Posterior cingulate gyrus (tissue), 11 donors: ENCODE data around the gene RPP25.

Source experiments
- DNase-seq, 10 donors: peaks; one replicate each; pipeline versions ENCODE4 v3.0.0 to v3.0.0-alpha.2; 2020 to 2021; ENCODE audit warnings: mixed read lengths in 3 of 10
- intact Hi-C: fragments of 100-400 bp; cut with DNase I; formaldehyde crosslinking; loops from one replicate; pipeline ENCODE4 v1.15.1; 2023

Gene RPP25

DNA sequence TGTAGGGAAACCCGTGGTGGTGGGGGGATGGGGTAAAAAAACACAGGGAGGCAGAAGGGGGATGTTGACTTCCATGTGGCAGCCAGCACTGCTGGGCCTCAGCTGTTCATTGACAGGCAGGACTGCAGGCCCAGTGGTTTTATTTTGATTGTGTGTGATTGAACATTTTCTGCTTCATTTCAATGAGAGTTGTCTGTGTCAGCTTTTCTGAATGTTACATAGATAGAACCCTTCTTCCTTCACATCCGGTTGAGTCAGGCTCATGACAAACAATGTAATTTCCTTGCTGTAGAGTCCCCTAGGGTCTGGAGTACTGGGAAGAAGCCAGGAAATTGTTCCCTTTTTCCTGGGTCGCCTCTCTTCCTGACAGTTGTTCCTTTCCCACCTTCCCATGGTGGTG, 8.2 kb upstream of the RPP25 start:
- intact Hi-C loops, result no loop called here

GRCh38 chr15:74963213-74963612, 6.6 kb upstream of the RPP25 start:
- DNase-seq, result no peak
- intact Hi-C loops, result no loop called here

More for the DNA sequence above, 8.2 kb upstream of the RPP25 start:
- peak in 2 of 10 donors; percentile 30 to 44 for DNase-seq

- peak in 1 of 10 donors; percentile 26 for DNase-seq
Measured at GRCh38 chr15:74962671-74963070, 6.1 kb upstream of the RPP25 start.

GRCh38 chr15:74962219-74962618, 5.6 kb upstream of the RPP25 start:
- intact Hi-C loops, result no loop called here

More at GRCh38 chr15:74962671-74963070, 6.1 kb upstream of the RPP25 start:
- intact Hi-C loops, result no loop called here

GRCh38 chr15:74961616-74962015, 5.0 kb upstream of the RPP25 start:
- peak in 2 of 10 donors; percentile 18 to 50 for DNase-seq

More at GRCh38 chr15:74962219-74962618, 5.6 kb upstream of the RPP25 start:
- no peak for DNase-seq

GRCh38 chr15:74960995-74961588, 4.5 kb upstream of the RPP25 start:
- intact Hi-C loops, result no loop called here
- DNase-seq, result no peak

More at GRCh38 chr15:74961616-74962015, 5.0 kb upstream of the RPP25 start:
- intact Hi-C loops, result no loop called here

- intact Hi-C loops, result no loop called here
- DNase-seq, result peak in 2 of 10 donors; percentile 12 to 25
Measured at GRCh38 chr15:74960286-74960685, 3.7 kb upstream of the RPP25 start.

DNA sequence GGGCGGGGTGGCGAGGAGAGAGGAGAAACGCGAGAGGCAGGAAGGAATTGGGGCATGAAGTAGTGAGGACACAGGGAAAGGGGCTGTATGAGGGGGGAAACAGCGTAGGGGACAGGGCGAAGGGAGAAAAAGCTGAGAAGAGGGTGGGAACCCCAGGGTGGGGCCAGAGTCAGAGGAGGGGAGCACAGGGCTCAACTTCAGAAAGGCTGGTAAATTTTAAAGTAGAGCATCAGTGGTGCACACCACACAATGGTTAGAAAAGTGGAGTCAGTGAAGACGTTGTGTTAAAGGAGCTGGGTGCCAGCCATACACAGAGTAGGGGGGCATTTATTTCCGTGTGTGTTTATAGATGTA, 3.0 kb upstream of the RPP25 start:
- no peak for DNase-seq
- intact Hi-C loops, result loop anchor here (10.0 kb wide), 1 partner anchor 325 kb away; no protein-coding TSS in a partner anchor

DNA sequence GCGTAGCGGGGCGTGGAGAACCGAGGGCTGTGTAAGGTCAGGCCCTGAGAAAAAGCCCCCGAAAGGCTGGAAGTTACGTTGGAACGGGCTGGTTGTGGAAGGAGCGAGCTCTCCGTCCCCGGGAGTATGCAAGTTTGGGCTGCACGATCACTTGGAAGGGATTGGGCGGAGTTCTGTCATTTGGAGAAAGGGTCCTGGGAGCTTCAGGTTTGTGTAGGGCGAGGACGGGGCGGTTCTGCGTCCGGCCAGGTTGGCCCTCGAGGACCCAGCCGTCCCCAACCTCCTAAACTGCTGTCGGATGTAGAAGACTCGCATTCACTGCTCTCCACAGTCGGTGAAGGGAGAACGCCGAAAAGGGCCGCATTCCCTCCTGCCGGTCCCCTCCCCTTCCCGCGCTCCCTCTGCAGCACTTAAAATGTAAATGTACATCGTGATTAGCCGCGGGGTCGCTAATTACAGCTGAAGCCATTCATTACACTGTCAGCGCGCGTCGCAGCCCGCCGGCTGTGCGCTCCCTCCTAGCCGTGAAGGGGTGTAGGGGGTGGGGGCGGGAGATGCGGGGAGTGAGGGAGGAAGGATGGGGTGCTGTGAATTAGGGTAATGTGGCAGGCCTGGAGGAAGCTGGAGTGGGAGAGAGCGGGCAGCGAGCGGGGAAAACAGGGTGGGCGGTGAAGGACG, 2.5 kb upstream of the RPP25 start:
- intact Hi-C loops, result loop anchor here (10.0 kb wide), 1 partner anchor 324 kb away; no protein-coding TSS in a partner anchor
- DNase-seq, result peak in 2 of 10 donors; percentile 59 to 83

DNA sequence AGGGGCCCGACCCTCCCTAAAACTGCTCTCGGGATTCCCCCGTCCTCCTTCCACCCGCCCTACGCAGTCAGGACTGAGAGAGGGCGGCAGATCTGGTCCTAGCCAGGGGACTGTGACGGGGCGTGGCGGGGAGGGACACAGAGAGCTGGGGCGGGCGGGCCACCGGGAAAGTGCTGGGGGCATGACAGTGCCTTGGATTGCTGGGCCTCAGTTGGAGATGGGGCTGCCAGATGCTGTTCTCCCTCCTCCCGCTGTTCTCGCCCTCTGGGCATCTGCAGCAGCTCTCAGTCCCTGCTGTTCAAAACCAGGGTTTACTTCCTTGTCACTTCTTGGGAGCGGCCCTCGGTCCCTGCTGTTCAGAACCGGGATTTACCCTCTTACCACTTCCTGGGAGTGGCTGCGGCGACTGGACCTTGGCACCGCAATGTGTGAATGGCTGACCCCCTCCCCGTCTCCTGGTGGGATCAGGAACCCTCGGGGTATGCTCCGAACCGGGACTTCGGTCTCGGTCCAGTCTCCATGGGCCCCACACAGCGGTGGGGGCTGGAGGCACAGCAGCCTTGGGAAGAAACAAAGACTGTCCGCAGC, 1.8 kb upstream of the RPP25 start:
- peak in 5 of 10 donors; percentile 14 to 85 (median 76) for DNase-seq
- intact Hi-C loops, result loop anchor here (10.0 kb wide), 1 partner anchor 324 kb away; no protein-coding TSS in a partner anchor

DNA sequence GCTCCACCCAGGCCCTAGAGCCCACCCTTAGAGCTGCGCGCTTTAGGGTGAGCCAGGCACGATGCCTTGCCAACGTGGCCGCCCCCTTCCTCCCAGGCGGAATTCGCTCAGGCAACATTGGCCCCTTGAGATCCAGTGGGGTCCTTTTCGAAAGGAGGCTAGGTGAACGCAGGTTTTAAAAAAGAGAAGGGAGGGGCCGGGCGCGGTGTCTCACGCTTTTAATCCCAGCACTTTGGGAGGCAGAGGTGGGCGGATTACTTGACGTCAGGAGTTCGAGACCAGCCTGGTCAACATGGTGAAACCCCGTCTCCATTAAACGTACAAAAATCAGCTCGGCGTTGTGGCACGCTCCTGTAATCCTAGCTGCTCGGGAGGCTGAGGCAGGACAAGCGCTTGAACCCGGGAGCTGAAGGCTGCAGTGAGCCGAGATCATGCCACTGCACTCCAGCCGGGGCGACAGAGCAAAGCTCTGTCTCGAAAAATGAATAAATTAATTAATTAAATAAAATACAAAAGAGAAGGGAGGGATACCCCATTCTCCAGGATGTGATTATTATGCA, 984 bp upstream of the RPP25 start:
- peak in 2 of 10 donors; percentile 56 to 62 for DNase-seq
- intact Hi-C loops, result loop anchor here (2.0 to 10.0 kb wide), 2 partner anchors 19 to 323 kb away; partner anchors contain the start of gene COX5A

DNA sequence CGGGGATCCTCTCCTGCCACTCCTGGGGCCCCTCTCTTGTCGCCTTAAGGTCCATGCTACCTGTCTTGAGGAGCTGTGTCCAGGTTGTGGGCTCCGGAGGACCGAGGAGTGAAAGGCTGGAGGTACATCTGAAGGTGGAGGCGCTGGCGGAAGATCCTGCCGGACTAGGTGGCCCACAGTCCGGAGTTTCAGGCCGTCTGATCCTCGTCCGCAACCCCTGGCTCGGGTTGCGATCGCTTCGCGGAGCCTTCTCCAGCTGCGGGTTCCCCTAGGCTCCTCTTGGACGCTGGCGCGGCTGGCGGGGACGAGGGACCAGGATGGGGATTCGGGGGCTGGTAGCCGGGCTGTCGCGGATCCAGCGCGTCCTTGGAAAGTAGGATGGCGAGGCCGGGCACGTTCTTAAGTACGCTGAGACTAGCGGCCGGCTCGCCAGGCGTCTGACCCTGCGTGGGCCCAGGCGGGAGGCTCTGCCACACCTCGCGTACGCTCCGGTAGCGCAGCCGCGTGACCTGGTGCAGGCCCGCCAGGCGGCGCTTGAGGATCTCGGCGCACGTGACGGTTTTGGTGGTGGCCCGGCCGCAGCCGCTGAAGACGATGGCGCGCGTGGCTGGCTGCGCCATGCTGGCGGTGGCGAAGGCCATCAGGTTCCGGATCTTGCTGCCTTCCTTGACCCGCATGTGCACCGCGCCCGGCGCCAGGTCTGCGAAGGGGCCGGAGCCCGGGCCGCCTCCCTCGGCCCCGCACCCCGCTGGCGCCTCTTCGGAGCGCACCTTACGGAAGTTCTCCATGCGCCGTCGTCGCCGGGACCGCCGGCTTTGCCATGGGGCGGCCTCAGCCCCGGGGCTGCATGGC, 550 bp downstream of the RPP25 start:
- intact Hi-C loops, result loop anchor here (1.0 to 10.0 kb wide), 3 partner anchors 17 to 321 kb away; partner anchors contain the start of gene COX5A
- peak; percentile 51 to 95 (median 66) for DNase-seq

GRCh38 chr15:74955017-74955416, 1.6 kb downstream of the RPP25 start:
- peak in 1 of 10 donors; percentile 64 for DNase-seq
- intact Hi-C loops, result loop anchor here (10.0 kb wide), 1 partner anchor 320 kb away; no protein-coding TSS in a partner anchor

DNA sequence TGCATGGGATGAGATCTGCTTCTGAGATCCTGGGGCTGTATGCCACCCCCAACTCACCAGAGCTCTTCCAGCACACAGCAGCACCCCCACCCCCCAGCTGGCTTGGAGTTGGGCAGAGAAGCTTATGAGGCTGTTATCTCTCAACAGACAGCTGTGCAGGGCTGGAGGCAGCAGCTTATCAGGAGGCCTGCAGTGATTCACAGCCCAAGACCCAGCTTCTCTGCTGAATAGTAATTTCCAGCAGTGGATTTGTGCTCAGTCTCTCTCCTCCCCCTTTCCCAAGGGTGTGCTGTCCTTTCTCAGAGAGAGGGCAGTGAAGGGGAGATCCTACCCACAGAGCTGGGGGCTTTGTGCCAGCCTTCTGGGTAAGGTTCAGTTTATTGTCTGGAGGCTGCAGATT, 2.1 kb downstream of the RPP25 start:
- intact Hi-C loops, result loop anchor here (10.0 kb wide), 1 partner anchor 320 kb away; no protein-coding TSS in a partner anchor

GRCh38 chr15:74951006-74951405, 5.6 kb downstream of the RPP25 start:
- intact Hi-C loops, result loop anchor here (10.0 kb wide), 1 partner anchor 316 kb away; no protein-coding TSS in a partner anchor
- DNase-seq, result peak in 2 of 10 donors; percentile 31 to 42

More for the DNA sequence above, 2.1 kb downstream of the RPP25 start:
- peak in 3 of 10 donors; percentile 24 to 80 (median 56) for DNase-seq

DNA sequence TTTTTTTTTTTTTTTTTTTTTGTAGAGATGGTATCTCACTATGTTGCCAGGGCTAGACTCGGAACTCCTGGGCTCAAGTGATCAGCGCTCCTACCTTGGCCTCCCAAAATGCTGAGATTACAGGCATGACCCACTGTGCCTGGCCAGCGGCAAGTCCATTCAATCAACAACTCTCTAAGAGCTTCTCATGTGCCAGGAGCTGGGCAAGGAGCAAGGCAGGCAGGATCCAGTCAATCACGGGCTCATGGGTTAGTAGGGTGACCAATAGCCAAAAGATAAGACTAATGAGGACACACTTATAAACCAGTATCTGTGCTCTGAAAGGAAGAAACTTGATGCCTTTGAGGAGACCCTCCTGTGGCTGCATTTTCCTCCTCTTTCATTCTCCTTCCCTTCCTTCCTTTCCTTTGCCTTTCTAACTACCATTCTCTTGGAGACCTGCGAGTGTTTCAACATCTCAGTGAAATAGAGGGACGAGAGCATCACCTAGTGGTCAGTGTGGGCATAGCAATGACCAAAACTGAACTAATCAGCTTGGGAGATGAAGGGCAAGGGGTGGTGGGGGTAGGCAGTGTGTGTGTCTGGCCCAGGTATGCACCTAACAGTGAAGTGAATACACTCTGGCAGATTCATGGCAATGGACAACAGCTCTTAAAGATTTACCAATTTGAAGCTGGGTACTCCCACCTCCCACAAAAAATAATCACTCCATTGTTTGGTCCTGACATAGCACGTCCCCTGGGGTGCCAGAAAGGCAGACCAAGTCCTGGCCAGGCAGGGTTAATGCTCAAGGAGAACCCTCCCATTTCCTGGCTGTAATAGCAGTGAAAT, 6.3 kb downstream of the RPP25 start:
- DNase-seq, result peak in 8 of 10 donors; percentile 55 to 87 (median 80)

GRCh38 chr15:74937590-74938371, 18.8 kb downstream of the RPP25 start, which contains the start of gene COX5A:
TSS of gene COX5A (minus strand) at chr15:74938073. CDS start at chr15:74938014, 59 bp downstream.
- intact Hi-C loops, result loop anchor here (1.0 to 2.0 kb wide), 2 partner anchors 19 to 31 kb away; partner anchors contain the start of genes FAM219B and RPP25
- DNase-seq, result peak; percentile 89 to 99 (median 91)

More for the DNA sequence above, 6.3 kb downstream of the RPP25 start:
- intact Hi-C loops, result loop anchor here (1.0 to 10.0 kb wide), 2 partner anchors 179 to 315 kb away; no protein-coding TSS in a partner anchor

- no peak for DNase-seq
- intact Hi-C loops, result no loop called here
Measured at GRCh38 chr15:74937272-74937589, 19.3 kb downstream of the RPP25 start.
